ENCODE measurements around the gene FKBP1B.

The FKBP1B gene

DNA sequence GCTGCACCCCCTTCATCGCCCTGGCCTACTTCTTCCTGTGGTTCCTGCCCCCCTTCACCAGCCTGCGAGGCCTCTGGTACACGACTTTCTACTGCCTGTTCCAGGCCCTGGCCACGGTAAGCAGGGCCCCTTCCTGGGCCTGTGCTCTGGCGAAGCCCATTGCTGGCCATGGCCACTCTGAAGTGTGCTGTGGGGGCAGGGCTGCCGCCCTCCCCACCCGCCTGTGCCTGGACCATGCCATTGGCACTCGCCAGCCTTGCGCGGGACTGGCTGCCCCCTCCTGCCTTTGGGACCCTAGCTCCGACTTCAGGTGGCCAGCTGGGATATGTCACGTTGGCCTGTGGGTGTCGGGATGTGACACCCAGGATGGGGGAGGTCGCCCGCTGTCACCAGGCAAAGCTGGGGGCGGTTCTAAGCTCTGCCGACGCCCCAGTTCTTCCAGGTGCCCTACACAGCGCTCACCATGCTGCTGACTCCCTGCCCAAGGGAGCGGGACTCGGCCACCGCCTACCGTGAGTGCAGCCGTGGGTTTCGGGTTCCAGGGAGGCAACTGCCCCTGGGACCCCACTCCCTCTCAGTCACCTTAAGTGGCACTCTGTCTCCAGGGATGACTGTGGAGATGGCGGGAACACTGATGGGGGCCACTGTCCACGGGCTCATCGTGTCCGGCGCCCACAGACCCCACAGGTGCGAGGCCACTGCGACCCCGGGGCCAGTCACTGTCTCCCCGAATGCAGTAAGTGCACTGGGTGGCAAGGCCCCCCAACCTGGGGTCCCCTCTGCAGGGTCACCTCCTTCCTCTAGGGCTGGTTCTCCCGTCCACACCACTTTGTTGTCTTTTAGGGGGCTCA is 32.5 kb upstream of the FKBP1B start:
- no peak for ATAC-seq
- TF ChIP-seq OSR1 (CRISPR knock-in tag; IDR thresholded peaks at IDR 0.05) = no peak
- TF ChIP-seq PPARA (CRISPR knock-in tag; IDR thresholded peaks at IDR 0.05; ENCODE audit: borderline replicate concordance) = no peak
- TF ChIP-seq ZFP30 (CRISPR knock-in tag; IDR thresholded peaks at IDR 0.05) = no peak
- TF ChIP-seq GLIS3 (CRISPR knock-in tag; IDR thresholded peaks at IDR 0.05) = no peak
- TF ChIP-seq ZNF70 (CRISPR knock-in tag; IDR thresholded peaks at IDR 0.05) = no peak
- no peak for TF ChIP-seq ZC3H10 (CRISPR knock-in tag; IDR thresholded peaks at IDR 0.05)
- TF ChIP-seq, protein P1, sequence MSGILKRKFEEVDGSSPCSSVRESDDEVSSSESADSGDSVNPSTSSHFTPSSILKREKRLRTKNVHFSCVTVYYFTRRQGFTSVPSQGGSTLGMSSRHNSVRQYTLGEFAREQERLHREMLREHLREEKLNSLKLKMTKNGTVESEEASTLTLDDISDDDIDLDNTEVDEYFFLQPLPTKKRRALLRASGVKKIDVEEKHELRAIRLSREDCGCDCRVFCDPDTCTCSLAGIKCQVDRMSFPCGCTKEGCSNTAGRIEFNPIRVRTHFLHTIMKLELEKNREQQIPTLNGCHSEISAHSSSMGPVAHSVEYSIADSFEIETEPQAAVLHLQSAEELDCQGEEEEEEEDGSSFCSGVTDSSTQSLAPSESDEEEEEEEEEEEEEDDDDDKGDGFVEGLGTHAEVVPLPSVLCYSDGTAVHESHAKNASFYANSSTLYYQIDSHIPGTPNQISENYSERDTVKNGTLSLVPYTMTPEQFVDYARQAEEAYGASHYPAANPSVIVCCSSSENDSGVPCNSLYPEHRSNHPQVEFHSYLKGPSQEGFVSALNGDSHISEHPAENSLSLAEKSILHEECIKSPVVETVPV (CRISPR knock-in tag; IDR thresholded peaks at IDR 0.05) = no peak
- TF ChIP-seq, protein P2, sequence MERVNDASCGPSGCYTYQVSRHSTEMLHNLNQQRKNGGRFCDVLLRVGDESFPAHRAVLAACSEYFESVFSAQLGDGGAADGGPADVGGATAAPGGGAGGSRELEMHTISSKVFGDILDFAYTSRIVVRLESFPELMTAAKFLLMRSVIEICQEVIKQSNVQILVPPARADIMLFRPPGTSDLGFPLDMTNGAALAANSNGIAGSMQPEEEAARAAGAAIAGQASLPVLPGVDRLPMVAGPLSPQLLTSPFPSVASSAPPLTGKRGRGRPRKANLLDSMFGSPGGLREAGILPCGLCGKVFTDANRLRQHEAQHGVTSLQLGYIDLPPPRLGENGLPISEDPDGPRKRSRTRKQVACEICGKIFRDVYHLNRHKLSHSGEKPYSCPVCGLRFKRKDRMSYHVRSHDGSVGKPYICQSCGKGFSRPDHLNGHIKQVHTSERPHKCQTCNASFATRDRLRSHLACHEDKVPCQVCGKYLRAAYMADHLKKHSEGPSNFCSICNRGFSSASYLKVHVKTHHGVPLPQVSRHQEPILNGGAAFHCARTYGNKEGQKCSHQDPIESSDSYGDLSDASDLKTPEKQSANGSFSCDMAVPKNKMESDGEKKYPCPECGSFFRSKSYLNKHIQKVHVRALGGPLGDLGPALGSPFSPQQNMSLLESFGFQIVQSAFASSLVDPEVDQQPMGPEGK (CRISPR knock-in tag; IDR thresholded peaks at IDR 0.05; ENCODE audit: borderline replicate concordance) = no peak
- TF ChIP-seq SNAI2 (CRISPR knock-in tag; IDR thresholded peaks at IDR 0.05) = no peak
- no peak for TF ChIP-seq RARB (CRISPR knock-in tag; IDR thresholded peaks at IDR 0.05)
- TF ChIP-seq ARNTL (CRISPR knock-in tag; IDR thresholded peaks at IDR 0.05; ENCODE audit: borderline replicate concordance, low read depth) = no peak
- TF ChIP-seq ESRRG (CRISPR knock-in tag; IDR thresholded peaks at IDR 0.05) = no peak

DNA sequence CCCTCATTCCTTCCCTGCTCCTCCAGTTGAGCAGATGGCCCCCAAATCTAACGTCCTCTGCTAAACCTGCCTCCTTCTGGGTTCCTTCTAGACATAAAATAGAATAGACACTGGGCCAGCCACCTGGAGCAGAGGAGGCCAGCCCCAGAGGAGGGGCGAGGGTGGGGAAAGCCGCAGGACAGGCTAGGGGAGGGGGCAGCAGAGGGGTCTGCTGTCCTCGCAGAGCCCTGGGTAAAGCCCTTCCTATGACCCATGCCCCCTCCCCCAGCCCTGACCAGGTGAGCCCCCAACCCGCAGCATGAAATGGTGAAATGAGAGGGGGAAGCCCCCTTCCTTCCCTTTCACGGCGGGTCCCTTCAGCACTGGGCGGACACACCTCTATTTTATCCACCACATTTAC is 31.8 kb upstream of the FKBP1B start:
- TF ChIP-seq ZFP3 (CRISPR knock-in tag; IDR thresholded peaks at IDR 0.05) (no peak), ZNF8 (CRISPR knock-in tag; IDR thresholded peaks at IDR 0.05) (no peak), ISL1 (CRISPR knock-in tag; IDR thresholded peaks at IDR 0.05) (no peak), ARNTL (CRISPR knock-in tag; IDR thresholded peaks at IDR 0.05; ENCODE audit: borderline replicate concordance, low read depth) (no peak), SNAI2 (CRISPR knock-in tag; IDR thresholded peaks at IDR 0.05) (no peak), ESRRG (CRISPR knock-in tag; IDR thresholded peaks at IDR 0.05) (no peak), OSR1 (CRISPR knock-in tag; IDR thresholded peaks at IDR 0.05) (no peak), ZFP30 (CRISPR knock-in tag; IDR thresholded peaks at IDR 0.05) (no peak), CSDC2 (CRISPR knock-in tag; IDR thresholded peaks at IDR 0.05) (no peak), ZNF565 (CRISPR knock-in tag; conservative IDR thresholded peaks at IDR 0.05; ENCODE audit: low read depth) (no peak), RARB (CRISPR knock-in tag; IDR thresholded peaks at IDR 0.05) (no peak), BACH2 (CRISPR knock-in tag; IDR thresholded peaks at IDR 0.05; ENCODE audit: borderline replicate concordance) (no peak), PPARA (CRISPR knock-in tag; IDR thresholded peaks at IDR 0.05; ENCODE audit: borderline replicate concordance) (no peak)
- TF ChIP-seq, protein P2 (CRISPR knock-in tag; IDR thresholded peaks at IDR 0.05; ENCODE audit: borderline replicate concordance) = no peak
- TF ChIP-seq, protein P3, sequence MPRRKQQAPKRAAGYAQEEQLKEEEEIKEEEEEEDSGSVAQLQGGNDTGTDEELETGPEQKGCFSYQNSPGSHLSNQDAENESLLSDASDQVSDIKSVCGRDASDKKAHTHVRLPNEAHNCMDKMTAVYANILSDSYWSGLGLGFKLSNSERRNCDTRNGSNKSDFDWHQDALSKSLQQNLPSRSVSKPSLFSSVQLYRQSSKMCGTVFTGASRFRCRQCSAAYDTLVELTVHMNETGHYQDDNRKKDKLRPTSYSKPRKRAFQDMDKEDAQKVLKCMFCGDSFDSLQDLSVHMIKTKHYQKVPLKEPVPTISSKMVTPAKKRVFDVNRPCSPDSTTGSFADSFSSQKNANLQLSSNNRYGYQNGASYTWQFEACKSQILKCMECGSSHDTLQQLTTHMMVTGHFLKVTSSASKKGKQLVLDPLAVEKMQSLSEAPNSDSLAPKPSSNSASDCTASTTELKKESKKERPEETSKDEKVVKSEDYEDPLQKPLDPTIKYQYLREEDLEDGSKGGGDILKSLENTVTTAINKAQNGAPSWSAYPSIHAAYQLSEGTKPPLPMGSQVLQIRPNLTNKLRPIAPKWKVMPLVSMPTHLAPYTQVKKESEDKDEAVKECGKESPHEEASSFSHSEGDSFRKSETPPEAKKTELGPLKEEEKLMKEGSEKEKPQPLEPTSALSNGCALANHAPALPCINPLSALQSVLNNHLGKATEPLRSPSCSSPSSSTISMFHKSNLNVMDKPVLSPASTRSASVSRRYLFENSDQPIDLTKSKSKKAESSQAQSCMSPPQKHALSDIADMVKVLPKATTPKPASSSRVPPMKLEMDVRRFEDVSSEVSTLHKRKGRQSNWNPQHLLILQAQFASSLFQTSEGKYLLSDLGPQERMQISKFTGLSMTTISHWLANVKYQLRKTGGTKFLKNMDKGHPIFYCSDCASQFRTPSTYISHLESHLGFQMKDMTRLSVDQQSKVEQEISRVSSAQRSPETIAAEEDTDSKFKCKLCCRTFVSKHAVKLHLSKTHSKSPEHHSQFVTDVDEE (CRISPR knock-in tag; IDR thresholded peaks at IDR 0.05) = no peak
- TF ChIP-seq, protein P4, sequence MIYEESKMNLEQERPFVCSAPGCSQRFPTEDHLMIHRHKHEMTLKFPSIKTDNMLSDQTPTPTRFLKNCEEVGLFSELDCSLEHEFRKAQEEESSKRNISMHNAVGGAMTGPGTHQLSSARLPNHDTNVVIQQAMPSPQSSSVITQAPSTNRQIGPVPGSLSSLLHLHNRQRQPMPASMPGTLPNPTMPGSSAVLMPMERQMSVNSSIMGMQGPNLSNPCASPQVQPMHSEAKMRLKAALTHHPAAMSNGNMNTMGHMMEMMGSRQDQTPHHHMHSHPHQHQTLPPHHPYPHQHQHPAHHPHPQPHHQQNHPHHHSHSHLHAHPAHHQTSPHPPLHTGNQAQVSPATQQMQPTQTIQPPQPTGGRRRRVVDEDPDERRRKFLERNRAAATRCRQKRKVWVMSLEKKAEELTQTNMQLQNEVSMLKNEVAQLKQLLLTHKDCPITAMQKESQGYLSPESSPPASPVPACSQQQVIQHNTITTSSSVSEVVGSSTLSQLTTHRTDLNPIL (CRISPR knock-in tag; IDR thresholded peaks at IDR 0.05; ENCODE audit: low read depth) = no peak
- TF ChIP-seq, protein P1 (CRISPR knock-in tag; IDR thresholded peaks at IDR 0.05) = no peak
- no peak for ATAC-seq
